ENCODE data around the gene ANKRD9. TPM values are rescaled to one million over a fixed set of nuclear protein-coding genes. Genes with fewer than 3 reads are reported as not detected.

The ANKRD9 gene
- total RNA-seq, 1 donor from 2014 or later, result 10.8 TPM

GRCh38 chr14:102492531-102492910, 17.1 kb downstream of the ANKRD9 start:
- no peaks in the 10 kb centered on the region for H3K9me3 Mint-ChIP-seq
- Histone ChIP-seq H3K36me3 (no peaks in the 10 kb centered on the region), H2AFZ (replicated peaks) (no peak overlapping the region), H3K4me1 (no peaks in the 10 kb centered on the region), H4K20me1 (ENCODE audit: low read depth) (no peaks in the 10 kb centered on the region), H3K27ac (no peak overlapping the region), H3K4me2 (no peak overlapping the region), H3K9me3 (ENCODE audit: low read depth) (no peaks in the 10 kb centered on the region), H3K9ac (no peak overlapping the region), H3K4me3 (no peak overlapping the region), H3F3A (ENCODE audit: low read depth) (no peaks in the 10 kb centered on the region), H3K79me2 (ENCODE audit: low read depth) (no peaks in the 10 kb centered on the region), H3K27me3 (no peaks in the 10 kb centered on the region)
- H3K4me1 Mint-ChIP-seq, result peaks cover 3% of the 10 kb centered on the region
- no peak for DNase-seq (ENCODE audit: low spot score)
- TF ChIP-seq CTCF (IDR thresholded peaks at IDR 0.05) (no peak), EZH2 (IDR thresholded peaks at IDR 0.05) (no peak), EZH2phosphoT487 (IDR thresholded peaks at IDR 0.05) (no peak)
- H3K27ac Mint-ChIP-seq, result no peak overlapping the region
- H3K27me3 Mint-ChIP-seq (ENCODE audit: insufficient read depth, low read depth), result peaks cover 4% of the 10 kb centered on the region
- H3K4me3 Mint-ChIP-seq, result no peak overlapping the region
- peaks cover 4% of the 10 kb centered on the region for H3K36me3 Mint-ChIP-seq

GRCh38 chr14:102491786-102492530, 17.6 kb downstream of the ANKRD9 start:
- no peak overlapping the region for H3K4me3 ChIP-seq
- no peak overlapping the region for H3K9ac ChIP-seq
- no peaks in the 10 kb centered on the region for H3K4me1 ChIP-seq
- no peaks in the 10 kb centered on the region for H3K27me3 ChIP-seq
- no peaks in the 10 kb centered on the region for H3K9me3 ChIP-seq (ENCODE audit: low read depth)
- no peaks in the 10 kb centered on the region for H3K36me3 ChIP-seq
- Mint-ChIP-seq H3K27ac (peak overlapping the region; percentile 69), H3K4me1 (peaks cover 3% of the 10 kb centered on the region), H3K9me3 (no peaks in the 10 kb centered on the region), H3K36me3 (peaks cover 4% of the 10 kb centered on the region), H3K27me3 (ENCODE audit: insufficient read depth, low read depth) (peaks cover 5% of the 10 kb centered on the region), H3K4me3 (no peak overlapping the region)
- H3K27ac ChIP-seq, result no peak overlapping the region
- no peak overlapping the region for H2AFZ ChIP-seq (replicated peaks)
- H4K20me1 ChIP-seq (ENCODE audit: low read depth), result no peaks in the 10 kb centered on the region
- DNase-seq (ENCODE audit: low spot score), result no peak
- H3K79me2 ChIP-seq (ENCODE audit: low read depth), result no peaks in the 10 kb centered on the region
- H3F3A ChIP-seq (ENCODE audit: low read depth), result no peaks in the 10 kb centered on the region
- TF ChIP-seq EZH2phosphoT487 (IDR thresholded peaks at IDR 0.05) (no peak), EZH2 (IDR thresholded peaks at IDR 0.05) (no peak), CTCF (IDR thresholded peaks at IDR 0.05) (no peak)
- no peak overlapping the region for H3K4me2 ChIP-seq

GRCh38 chr14:102491366-102491765, 18.2 kb downstream of the ANKRD9 start:
- Mint-ChIP-seq H3K27ac (no peak overlapping the region), H3K4me1 (peaks cover 3% of the 10 kb centered on the region)
- H3K27ac ChIP-seq, result no peak overlapping the region

More at GRCh38 chr14:102491366-102491765, 18.2 kb downstream of the ANKRD9 start:
- H3F3A ChIP-seq (ENCODE audit: low read depth), result no peaks in the 10 kb centered on the region
- no peaks in the 10 kb centered on the region for H3K79me2 ChIP-seq (ENCODE audit: low read depth)
- no peak for DNase-seq (ENCODE audit: low spot score)
- Mint-ChIP-seq H3K27me3 (ENCODE audit: insufficient read depth, low read depth) (peaks cover 5% of the 10 kb centered on the region), H3K4me3 (no peak overlapping the region), H3K9me3 (no peaks in the 10 kb centered on the region), H3K36me3 (peaks cover 4% of the 10 kb centered on the region)
- H3K9ac ChIP-seq, result no peak overlapping the region
- TF ChIP-seq CTCF (IDR thresholded peaks at IDR 0.05) (no peak), EZH2 (IDR thresholded peaks at IDR 0.05) (no peak), EZH2phosphoT487 (IDR thresholded peaks at IDR 0.05) (no peak)
- no peaks in the 10 kb centered on the region for H4K20me1 ChIP-seq (ENCODE audit: low read depth)
- H3K4me2 ChIP-seq, result no peak overlapping the region
- no peaks in the 10 kb centered on the region for H3K9me3 ChIP-seq (ENCODE audit: low read depth)
- H3K36me3 ChIP-seq, result no peaks in the 10 kb centered on the region
- H2AFZ ChIP-seq (replicated peaks), result no peak overlapping the region
- no peak overlapping the region for H3K4me3 ChIP-seq
- no peaks in the 10 kb centered on the region for H3K27me3 ChIP-seq
- H3K4me1 ChIP-seq, result no peaks in the 10 kb centered on the region

Data from neural progenitor cell (in vitro differentiated cells).